Measurements from ENCODE around the gene CNTNAP3B.
"Not testable (repeated sequence)": the region's sequence is repeated elsewhere in the genome, so short reads cannot be mapped to it uniquely, and the experiment has no call there.

CNTNAP3B gene

GRCh38 chr9:42095929-42096328 is 33.3 kb downstream of the CNTNAP3B start:
- not testable (repeated sequence) for H3K14ac ChIP-seq (ENCODE audit: low read length in 2 of 2); H3K9ac ChIP-seq (ENCODE audit: low read length); H2BK120ac ChIP-seq (ENCODE audit: low read depth, low read length); H3K9me3 ChIP-seq (ENCODE audit: control insufficient read depth, low read length); H3K18ac ChIP-seq (ENCODE audit: low read depth in 1 of 2, low read length in 2 of 2); H3K23ac ChIP-seq (ENCODE audit: low read length in 2 of 2); H3K79me1 ChIP-seq (replicated peaks; ENCODE audit: low read length, poor library complexity, severe bottlenecking); H2AK5ac ChIP-seq (ENCODE audit: low read length, severe bottlenecking); H4K8ac ChIP-seq (ENCODE audit: low read length); H2BK12ac ChIP-seq (ENCODE audit: low read length in 2 of 2); H2BK5ac ChIP-seq (ENCODE audit: low read depth, low read length, poor library complexity, severe bottlenecking); H3K4me3 ChIP-seq (ENCODE audit: insufficient read depth in 1 of 2, low read depth in 1 of 2, low read length in 2 of 2); DNase-seq; H3K36me3 ChIP-seq (ENCODE audit: control insufficient read depth in 1 of 2, insufficient read depth in 2 of 2, low read depth in 1 of 2, low read length in 2 of 2); H2BK15ac ChIP-seq (ENCODE audit: low read depth, poor library complexity, severe bottlenecking); H3K27me3 ChIP-seq (ENCODE audit: control insufficient read depth in 1 of 2, insufficient read depth in 1 of 2, low read length in 2 of 2); H3K4ac ChIP-seq (ENCODE audit: low read depth in 1 of 2, low read length in 2 of 2); H3K4me1 ChIP-seq (ENCODE audit: control insufficient read depth, insufficient read depth, low read depth, low read length); H2AFZ ChIP-seq (ENCODE audit: low read depth, low read length); H3K27ac ChIP-seq (ENCODE audit: low read length, poor library complexity, severe bottlenecking); H4K91ac ChIP-seq (ENCODE audit: low read length); H3K4me2 ChIP-seq (ENCODE audit: low read length, poor library complexity, severe bottlenecking)
- WGBS = 75% methylated on average over 8 of the region's 9 CpGs

DNA sequence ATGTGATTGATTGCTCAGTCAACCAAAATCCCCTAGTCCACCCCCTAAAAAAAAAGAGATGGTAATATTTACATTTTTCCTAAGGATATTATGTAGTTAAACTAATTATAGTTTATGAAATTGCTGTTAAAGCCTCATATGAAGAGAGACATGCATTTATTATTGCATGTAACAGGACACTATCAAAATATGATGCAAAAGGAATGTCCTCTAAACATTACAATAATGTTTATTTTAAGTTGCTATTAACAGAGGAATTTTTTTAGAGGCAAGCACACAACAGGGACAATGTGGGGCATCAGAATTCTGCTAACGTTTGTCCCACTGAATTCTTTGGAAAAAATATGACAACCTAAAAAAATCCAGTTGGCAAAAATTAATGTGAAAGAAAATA is 44.7 kb downstream of the CNTNAP3B start:
- H3K23ac ChIP-seq (ENCODE audit: low read length in 2 of 2); H4K8ac ChIP-seq (ENCODE audit: low read length); H3K9me3 ChIP-seq (ENCODE audit: control insufficient read depth, low read length); H3K27ac ChIP-seq (ENCODE audit: low read length, poor library complexity, severe bottlenecking); H2AK5ac ChIP-seq (ENCODE audit: low read length, severe bottlenecking); H3K4me1 ChIP-seq (ENCODE audit: control insufficient read depth, insufficient read depth, low read depth, low read length); H2BK5ac ChIP-seq (ENCODE audit: low read depth, low read length, poor library complexity, severe bottlenecking); H3K4me2 ChIP-seq (ENCODE audit: low read length, poor library complexity, severe bottlenecking); H2BK120ac ChIP-seq (ENCODE audit: low read depth, low read length); H3K79me1 ChIP-seq (replicated peaks; ENCODE audit: low read length, poor library complexity, severe bottlenecking); DNase-seq; H3K36me3 ChIP-seq (ENCODE audit: control insufficient read depth in 1 of 2, insufficient read depth in 2 of 2, low read depth in 1 of 2, low read length in 2 of 2); H3K4me3 ChIP-seq (ENCODE audit: insufficient read depth in 1 of 2, low read depth in 1 of 2, low read length in 2 of 2); H3K18ac ChIP-seq (ENCODE audit: low read depth in 1 of 2, low read length in 2 of 2); H3K14ac ChIP-seq (ENCODE audit: low read length in 2 of 2); H2BK15ac ChIP-seq (ENCODE audit: low read depth, poor library complexity, severe bottlenecking); H3K27me3 ChIP-seq (ENCODE audit: control insufficient read depth in 1 of 2, insufficient read depth in 1 of 2, low read length in 2 of 2); H2AFZ ChIP-seq (ENCODE audit: low read depth, low read length); H2BK12ac ChIP-seq (ENCODE audit: low read length in 2 of 2); H4K91ac ChIP-seq (ENCODE audit: low read length); H3K4ac ChIP-seq (ENCODE audit: low read depth in 1 of 2, low read length in 2 of 2); H3K9ac ChIP-seq (ENCODE audit: low read length): not testable (repeated sequence)
- WGBS = no CpG with 5 or more reads among the region's 1 CpG

GRCh38 chr9:42083877-42084558 is 45.2 kb downstream of the CNTNAP3B start:
- not testable (repeated sequence) for H3K14ac ChIP-seq (ENCODE audit: low read length in 2 of 2); H2BK15ac ChIP-seq (ENCODE audit: low read depth, poor library complexity, severe bottlenecking); H3K36me3 ChIP-seq (ENCODE audit: control insufficient read depth in 1 of 2, insufficient read depth in 2 of 2, low read depth in 1 of 2, low read length in 2 of 2); H3K4me2 ChIP-seq (ENCODE audit: low read length, poor library complexity, severe bottlenecking); H3K9ac ChIP-seq (ENCODE audit: low read length); H2AK5ac ChIP-seq (ENCODE audit: low read length, severe bottlenecking); H3K27me3 ChIP-seq (ENCODE audit: control insufficient read depth in 1 of 2, insufficient read depth in 1 of 2, low read length in 2 of 2); H4K8ac ChIP-seq (ENCODE audit: low read length); H4K91ac ChIP-seq (ENCODE audit: low read length); H3K18ac ChIP-seq (ENCODE audit: low read depth in 1 of 2, low read length in 2 of 2); H3K4ac ChIP-seq (ENCODE audit: low read depth in 1 of 2, low read length in 2 of 2); H3K4me1 ChIP-seq (ENCODE audit: control insufficient read depth, insufficient read depth, low read depth, low read length); H3K79me1 ChIP-seq (replicated peaks; ENCODE audit: low read length, poor library complexity, severe bottlenecking); H3K9me3 ChIP-seq (ENCODE audit: control insufficient read depth, low read length); H2BK5ac ChIP-seq (ENCODE audit: low read depth, low read length, poor library complexity, severe bottlenecking); H2BK120ac ChIP-seq (ENCODE audit: low read depth, low read length); H3K4me3 ChIP-seq (ENCODE audit: insufficient read depth in 1 of 2, low read depth in 1 of 2, low read length in 2 of 2); H2AFZ ChIP-seq (ENCODE audit: low read depth, low read length); DNase-seq; H3K27ac ChIP-seq (ENCODE audit: low read length, poor library complexity, severe bottlenecking); H2BK12ac ChIP-seq (ENCODE audit: low read length in 2 of 2); H3K23ac ChIP-seq (ENCODE audit: low read length in 2 of 2)
- WGBS = no CpG with 5 or more reads among the region's 4 CpGs

DNA sequence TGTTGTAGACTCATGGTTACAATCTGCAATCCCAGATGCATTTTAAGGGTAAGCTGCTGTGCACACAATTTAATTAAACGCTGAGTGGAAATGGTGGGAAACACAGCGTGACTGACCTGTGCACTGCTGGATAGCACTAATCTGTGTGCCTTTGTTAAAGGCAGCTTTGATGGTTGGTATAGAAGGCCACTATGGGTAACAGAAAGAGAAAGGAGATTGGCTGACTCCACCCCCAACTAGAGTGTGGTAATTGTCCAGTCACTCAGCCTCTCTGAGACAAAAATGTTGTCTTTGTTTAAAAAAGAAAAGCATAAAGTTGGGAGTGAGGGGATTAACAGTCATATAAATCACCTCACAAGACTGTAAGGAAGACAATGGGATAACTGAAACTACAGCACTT is 48.9 kb downstream of the CNTNAP3B start:
- 73% methylated on average over 2 of the region's 2 CpGs for WGBS
- not testable (repeated sequence) for H3K27me3 ChIP-seq (ENCODE audit: control insufficient read depth in 1 of 2, insufficient read depth in 1 of 2, low read length in 2 of 2); H3K9ac ChIP-seq (ENCODE audit: low read length); H3K4me1 ChIP-seq (ENCODE audit: control insufficient read depth, insufficient read depth, low read depth, low read length); H2BK15ac ChIP-seq (ENCODE audit: low read depth, poor library complexity, severe bottlenecking); H2BK12ac ChIP-seq (ENCODE audit: low read length in 2 of 2); H3K23ac ChIP-seq (ENCODE audit: low read length in 2 of 2); H3K27ac ChIP-seq (ENCODE audit: low read length, poor library complexity, severe bottlenecking); H4K91ac ChIP-seq (ENCODE audit: low read length); H3K36me3 ChIP-seq (ENCODE audit: control insufficient read depth in 1 of 2, insufficient read depth in 2 of 2, low read depth in 1 of 2, low read length in 2 of 2); H2BK120ac ChIP-seq (ENCODE audit: low read depth, low read length); H3K18ac ChIP-seq (ENCODE audit: low read depth in 1 of 2, low read length in 2 of 2); H2BK5ac ChIP-seq (ENCODE audit: low read depth, low read length, poor library complexity, severe bottlenecking); H3K4me2 ChIP-seq (ENCODE audit: low read length, poor library complexity, severe bottlenecking); H2AK5ac ChIP-seq (ENCODE audit: low read length, severe bottlenecking); H3K9me3 ChIP-seq (ENCODE audit: control insufficient read depth, low read length); DNase-seq; H2AFZ ChIP-seq (ENCODE audit: low read depth, low read length); H4K8ac ChIP-seq (ENCODE audit: low read length); H3K4ac ChIP-seq (ENCODE audit: low read depth in 1 of 2, low read length in 2 of 2); H3K4me3 ChIP-seq (ENCODE audit: insufficient read depth in 1 of 2, low read depth in 1 of 2, low read length in 2 of 2); H3K14ac ChIP-seq (ENCODE audit: low read length in 2 of 2); H3K79me1 ChIP-seq (replicated peaks; ENCODE audit: low read length, poor library complexity, severe bottlenecking)
